CD4-positive, alpha-beta T cell treated with Interleukin-4 for 1 hour (primary cell): ENCODE data around the gene PDE4D.
A peak's percentile ranks its signal among the peaks of the same experiment; 100 is the strongest.
"Not testable (repeated sequence)": the region's sequence is repeated elsewhere in the genome, so short reads cannot be mapped to it uniquely, and the experiment has no call there.

Experiments used
- DNase-seq, 2 donors: peaks; one replicate each; pipeline ENCODE4 v3.0.0-alpha.2; 2020 to 2022

Gene PDE4D

DNA sequence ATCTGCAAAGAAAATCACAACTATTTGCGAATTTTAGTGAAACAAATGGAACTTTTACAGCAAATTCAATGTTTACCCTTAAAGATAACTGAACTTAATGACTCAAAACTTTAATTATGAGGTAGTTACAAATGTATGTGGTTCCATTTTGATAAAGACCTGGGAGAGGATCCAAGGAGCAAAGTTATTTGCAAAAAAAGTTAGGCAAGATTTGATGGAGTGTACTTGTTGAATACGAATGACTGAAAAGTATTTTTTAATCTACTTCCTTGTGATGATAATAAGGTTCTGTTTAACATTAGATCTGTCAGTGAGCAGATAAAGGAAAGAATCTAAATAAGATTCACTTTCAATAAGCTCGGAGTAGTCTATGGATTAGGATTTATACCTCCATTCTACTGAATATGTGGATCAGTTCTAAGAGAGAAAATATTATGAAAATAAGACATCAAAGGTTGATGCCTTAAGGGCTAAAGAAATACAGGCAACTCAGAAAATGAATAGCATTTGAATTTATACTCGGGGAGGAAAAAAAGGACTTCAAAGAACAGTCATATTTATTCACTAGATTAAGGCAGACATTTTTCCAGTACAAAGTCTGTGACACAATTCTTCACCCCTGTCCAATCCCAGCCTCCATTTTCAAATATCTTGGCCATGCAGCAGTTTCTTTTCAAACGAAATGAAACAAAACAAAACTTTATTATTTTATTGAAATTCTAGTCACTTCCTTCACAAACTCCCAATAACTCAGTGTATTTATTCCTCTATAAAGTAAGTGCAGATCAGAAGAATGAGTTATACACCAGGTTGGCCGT is 199.8 kb downstream of the PDE4D start:
- no peak for DNase-seq

DNA sequence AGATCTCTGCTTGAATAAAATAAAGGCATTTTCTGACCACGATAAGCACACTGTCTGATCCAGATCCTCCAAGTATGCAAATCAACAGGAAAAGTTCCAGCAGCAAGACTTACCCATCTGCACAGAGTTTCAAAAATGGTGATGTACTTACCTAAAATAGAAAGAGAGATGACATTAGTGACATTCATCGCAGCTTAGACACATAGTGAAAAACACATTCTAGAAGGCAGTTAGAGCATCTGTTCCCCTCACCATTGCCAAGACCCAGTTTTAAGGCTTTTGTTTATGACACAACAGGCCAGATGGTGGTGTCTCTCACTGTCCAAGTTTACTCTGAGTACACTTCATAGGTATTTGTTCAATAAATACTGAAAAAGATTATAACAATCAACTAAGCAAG is 207.7 kb downstream of the PDE4D start:
- no peak for DNase-seq

DNA sequence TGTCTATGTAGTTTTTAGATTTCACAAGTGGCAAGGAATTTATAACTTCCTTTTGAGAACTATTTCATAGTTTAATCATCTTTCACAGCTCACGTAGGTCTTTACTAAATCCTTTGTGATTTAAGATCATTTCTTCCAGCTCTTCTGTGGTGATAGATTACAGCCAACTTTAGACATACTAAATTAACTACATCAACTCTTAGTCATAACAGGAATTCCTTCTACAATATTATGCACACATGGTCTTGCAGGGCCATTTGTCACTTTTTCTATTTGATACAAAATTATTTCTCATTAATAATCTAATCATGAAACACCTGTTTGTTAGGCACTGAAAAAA is 208.4 kb downstream of the PDE4D start:
- DNase-seq = no peak

DNA sequence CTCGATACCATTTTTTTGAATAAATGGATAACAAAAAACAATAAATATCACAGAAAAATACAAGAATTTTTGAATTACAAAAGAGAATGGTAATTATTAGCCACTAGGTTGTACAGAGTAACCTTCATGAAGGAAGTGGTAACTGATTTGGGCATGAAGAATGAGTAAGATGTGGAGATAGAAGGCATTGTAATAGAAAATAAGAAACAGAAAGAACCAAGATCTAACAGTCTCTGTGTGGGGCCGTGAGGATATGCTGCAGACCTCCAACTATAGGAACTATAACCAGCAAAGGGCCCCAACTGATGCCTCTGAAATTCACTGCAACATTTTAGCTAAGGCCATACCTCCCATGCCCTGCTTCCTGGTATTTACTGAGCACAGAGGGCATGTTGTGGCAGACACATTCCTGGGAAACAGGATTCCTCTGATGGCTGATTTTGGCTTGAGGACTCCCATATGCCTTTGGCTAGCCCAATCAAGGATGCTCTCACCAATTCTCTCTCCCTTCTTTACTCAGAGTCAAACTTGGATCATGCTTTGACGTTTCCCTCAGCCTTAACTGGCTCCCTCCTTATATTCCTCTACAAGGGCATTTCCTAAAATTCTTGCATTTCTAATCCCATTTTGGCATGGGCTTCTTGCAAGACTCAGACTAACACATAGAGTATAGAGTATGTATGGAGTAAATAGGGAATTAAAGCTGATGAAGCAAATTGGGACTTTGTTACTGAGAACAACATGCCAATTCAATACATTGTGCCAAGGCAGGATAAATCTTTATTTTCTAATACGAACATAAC is 208.9 kb downstream of the PDE4D start:
- no peak for DNase-seq

DNA sequence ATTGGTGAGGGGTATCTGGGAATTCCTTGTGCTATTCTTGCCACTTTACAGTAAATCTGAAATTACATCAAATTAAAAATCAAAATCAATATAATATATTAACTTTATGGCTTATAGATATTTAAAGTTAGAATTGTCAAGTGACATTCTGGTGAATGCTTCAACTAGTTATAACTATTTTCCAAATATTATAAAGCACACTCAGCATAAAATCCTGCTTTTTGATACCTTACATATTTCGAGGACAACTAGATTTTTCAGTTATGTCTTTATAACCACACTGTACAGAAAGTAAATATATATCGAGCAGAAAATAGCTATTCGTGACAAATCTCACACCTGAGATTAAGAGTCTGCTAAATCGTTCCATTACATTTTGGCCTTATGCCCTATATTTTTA is 210.2 kb downstream of the PDE4D start:
- no peak for DNase-seq

DNA sequence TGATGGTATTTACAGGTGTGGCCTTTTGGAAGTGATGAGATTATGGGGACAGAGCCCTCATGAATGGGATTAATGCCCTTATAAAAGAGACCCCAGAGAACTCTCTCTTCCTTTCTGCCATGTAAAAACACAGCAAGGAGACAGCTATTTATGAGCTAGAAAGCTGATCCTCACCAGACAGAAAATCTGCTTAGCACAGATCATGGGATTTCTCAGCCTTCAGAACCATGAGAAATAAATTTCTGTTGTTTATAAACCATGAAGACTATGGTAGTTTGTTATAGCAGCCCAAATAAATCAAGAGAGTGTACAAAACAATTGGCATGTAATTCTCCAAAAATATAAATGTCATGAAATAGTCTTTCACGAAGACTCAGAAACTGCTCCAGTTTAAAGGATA is 211.0 kb downstream of the PDE4D start:
- DNase-seq = no peak

DNA sequence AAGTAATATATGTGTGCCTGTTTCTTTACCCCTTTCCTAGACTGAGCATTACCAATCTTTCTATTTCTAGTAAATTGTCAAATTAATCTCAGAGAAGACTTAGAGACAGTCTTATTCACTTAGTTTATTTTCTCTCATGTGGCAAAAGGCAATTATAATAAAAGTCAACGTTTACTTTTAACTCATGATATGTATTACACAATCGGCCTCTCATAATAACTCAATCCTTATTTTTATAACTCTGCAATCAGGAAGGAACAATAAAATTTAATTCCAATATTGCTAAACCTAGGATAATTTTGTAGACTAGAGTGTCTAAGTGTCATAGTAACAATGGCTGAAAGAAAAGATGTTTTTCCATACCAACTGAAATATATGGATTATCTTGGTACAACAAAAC is 214.6 kb downstream of the PDE4D start:
- no peak for DNase-seq

DNA sequence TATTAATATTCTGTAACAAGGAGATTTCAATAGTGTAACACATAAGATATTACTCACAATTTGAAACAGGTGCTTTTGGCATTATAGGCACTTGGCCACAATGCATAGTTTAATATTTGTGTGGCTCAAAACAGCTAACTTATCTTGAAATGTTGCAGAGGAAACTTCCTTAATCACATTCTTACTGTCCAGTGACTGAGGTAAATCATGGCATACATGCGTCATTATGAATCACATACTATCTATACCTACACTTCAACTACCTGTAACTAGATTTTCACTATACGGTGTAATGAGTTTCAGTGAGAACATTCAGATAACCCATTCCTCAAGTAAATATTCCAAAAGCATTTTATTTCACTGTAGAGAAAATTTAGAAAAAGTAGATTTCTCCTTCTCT is 218.8 kb downstream of the PDE4D start:
- DNase-seq = no peak

GRCh38 chr5:59673438-59674058 is 220.0 kb downstream of the PDE4D start:
- DNase-seq = peak in 1 of 2 donors; percentile 44

- no peak for DNase-seq
Measured at GRCh38 chr5:59666440-59667068, 227.0 kb downstream of the PDE4D start.

DNA sequence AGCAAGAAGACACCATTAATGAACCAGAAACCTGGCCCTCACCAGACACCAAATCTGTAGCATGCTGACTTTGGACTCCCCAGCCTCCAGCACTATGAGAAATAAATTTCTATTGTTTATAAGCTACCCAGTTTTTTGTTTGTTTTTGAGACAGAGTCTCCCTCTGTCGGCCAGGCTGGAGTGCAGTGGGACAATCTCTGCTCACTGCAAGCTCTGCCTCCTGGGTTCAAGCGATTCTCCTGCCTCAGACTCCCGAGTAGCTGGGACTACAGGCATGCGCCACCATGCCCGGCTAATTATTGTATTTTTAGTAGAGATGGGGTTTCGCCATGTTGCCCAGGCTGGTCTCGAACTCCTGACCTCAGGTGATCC is 227.7 kb downstream of the PDE4D start:
- DNase-seq = not testable (repeated sequence)

DNA sequence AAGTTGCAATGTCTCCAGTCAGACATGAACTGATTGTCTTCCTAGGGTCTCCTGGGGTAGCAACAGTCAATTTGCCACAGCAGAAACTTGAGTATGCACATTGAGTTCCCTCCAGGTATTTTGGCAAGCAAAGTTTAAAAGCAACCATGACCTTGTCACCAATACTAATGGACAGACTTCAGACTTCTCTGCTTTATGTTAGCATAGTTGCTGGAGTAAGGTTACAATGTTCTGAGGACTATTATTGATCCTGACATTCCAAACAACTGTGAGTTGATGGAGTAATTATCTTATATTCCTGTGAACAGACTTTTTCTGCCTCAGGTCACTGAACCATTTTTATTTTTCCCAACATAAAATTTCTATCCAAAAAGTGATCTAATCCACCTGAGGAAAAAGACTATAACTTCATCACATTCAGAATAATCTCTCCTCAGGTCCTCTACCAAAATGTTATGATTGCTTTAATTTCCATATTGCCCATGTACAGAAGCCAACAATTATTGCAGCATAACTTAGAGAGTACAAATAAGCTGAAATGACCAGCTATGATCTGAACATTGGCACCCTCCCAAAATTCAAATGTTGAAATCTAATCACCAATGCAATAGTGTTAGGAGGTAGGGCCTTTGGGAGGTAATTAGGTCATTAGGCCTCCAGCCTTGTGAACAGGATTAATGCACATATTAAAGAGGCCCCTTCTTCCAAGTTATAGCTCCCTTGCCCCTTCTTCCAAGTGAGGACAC is 228.3 kb downstream of the PDE4D start:
- no peak for DNase-seq

DNA sequence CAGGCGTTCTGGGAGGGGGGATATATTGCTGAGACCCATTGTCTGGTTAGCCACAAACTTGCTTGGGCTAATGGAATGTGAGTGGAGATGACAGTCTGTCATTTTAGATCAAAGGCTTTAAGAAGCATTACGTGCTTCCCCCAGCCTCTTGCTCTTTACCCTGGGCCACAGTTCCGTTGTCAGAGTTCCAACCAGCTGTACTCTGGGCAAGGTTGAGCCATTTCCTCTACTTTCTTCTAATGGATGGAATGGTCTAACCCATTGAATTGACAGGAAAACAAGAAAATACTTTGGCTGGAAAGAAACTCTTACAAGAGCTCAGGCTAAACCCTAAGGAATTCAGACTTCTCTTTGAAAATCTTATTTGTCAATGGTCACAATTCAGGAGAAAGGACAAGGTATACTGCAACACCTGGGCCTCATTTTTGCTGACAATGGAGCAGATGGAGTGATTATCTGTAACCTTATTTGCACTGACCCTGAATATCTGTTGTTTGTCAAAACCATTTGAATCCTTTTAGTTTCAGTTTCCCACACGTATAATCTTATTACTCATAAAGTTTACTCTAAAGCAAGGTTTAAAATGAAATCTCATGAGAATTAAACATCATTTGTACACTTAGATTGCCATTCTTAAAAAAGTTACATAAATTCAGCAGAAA is 231.4 kb downstream of the PDE4D start:
- no peak for DNase-seq

- no peak for DNase-seq
Measured at GRCh38 chr5:59661311-59661710, 232.2 kb downstream of the PDE4D start.

- no peak for DNase-seq
Measured at GRCh38 chr5:59660737-59661136, 232.8 kb downstream of the PDE4D start.

DNA sequence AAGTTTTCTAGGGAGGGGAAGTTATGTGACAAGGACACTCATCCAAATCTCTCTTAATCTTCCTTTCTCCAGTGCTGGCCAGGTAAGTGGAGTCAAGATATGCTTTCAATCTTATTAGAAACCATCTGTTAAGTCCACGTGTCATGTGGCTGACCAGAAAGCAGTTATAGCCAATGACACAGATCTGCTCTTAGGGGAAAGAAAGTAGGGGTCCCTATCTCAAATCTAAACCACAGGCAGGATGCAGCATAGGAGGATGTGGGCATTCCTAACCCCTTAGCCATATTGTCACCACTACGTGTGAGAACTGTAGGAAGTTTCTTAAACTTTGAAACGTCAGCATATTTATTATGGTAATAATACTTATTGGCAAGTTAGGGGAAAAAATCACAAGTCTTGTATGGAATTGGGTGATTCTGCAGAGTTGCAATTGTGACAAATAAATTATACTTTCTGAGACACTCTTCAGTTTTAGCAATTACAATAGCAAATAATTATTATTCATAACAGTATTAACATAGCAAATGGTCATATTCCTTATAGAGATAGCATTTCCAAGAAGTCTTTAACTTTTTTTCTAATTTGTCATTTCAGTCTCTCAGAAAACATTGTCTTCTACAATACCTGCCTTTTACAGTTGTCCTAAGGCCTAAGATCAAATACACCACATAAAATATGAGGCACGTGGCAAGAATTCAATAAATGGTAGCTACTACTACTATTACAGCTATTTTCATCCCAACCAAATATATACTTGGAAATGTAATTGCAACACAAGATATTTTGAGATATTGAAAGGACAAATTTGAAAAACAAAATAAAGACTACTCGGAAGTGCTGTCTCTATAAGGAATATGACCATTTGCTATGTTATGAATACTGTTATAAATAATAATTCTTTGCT is 236.9 kb downstream of the PDE4D start:
- DNase-seq = no peak

GRCh38 chr5:59655693-59656309 is 237.7 kb downstream of the PDE4D start:
- DNase-seq = no peak

- no peak for DNase-seq
Measured at GRCh38 chr5:59654691-59655090, 238.8 kb downstream of the PDE4D start.

DNA sequence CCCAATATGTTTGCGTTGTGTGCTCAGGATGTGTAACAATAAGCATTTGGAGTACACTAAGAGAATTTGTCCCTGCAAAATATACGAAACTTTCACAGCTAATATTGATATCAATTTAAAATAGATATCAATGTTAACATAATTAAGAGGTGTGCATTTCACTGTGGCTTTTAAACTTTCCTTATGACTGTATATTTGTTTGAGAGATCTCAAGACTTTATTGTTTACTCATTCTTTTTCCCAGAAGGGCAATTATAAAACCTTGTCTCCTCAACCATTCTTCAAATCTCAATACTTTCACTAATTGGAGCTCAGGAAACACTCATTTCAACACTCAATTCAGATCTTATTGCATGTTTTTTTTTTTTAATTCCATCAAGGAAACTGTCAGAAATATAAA is 241.1 kb downstream of the PDE4D start:
- no peak for DNase-seq
